ENCODE results near the gene MRPS2.
"Not testable (repeated sequence)": the region's sequence is repeated elsewhere in the genome, so short reads cannot be mapped to it uniquely, and the experiment has no call there.

MRPS2 gene

GRCh38 chr9:135516132-135516860 lies 15.8 kb downstream of the MRPS2 start:
- no peak for DNase-seq (ENCODE audit: low read depth)

- no peak for DNase-seq (ENCODE audit: low read depth)
Measured at GRCh38 chr9:135517407-135517822, 16.9 kb downstream of the MRPS2 start.

GRCh38 chr9:135519179-135519971 lies 18.9 kb downstream of the MRPS2 start:
- no peak for DNase-seq (ENCODE audit: low read depth)

- DNase-seq (ENCODE audit: low read depth) = no peak
Measured at GRCh38 chr9:135520916-135521607, 20.6 kb downstream of the MRPS2 start, which contains the start of gene LCN1. Gene LCN1 (plus strand): TSS chr9:135521440. CDS start chr9:135521498, 58 bp downstream.

GRCh38 chr9:135521608-135522095 lies 21.2 kb downstream of the MRPS2 start:
- DNase-seq (ENCODE audit: low read depth) = no peak

GRCh38 chr9:135522137-135522877 lies 21.8 kb downstream of the MRPS2 start:
- no peak for DNase-seq (ENCODE audit: low read depth)

GRCh38 chr9:135522931-135523330 lies 22.4 kb downstream of the MRPS2 start:
- DNase-seq (ENCODE audit: low read depth) = no peak

GRCh38 chr9:135523521-135524129 lies 23.1 kb downstream of the MRPS2 start:
- no peak for DNase-seq (ENCODE audit: low read depth)

- DNase-seq (ENCODE audit: low read depth) = no peak
Measured at GRCh38 chr9:135524130-135524861, 23.8 kb downstream of the MRPS2 start.

- DNase-seq (ENCODE audit: low read depth) = no peak
Measured at GRCh38 chr9:135525241-135526088, 25.0 kb downstream of the MRPS2 start.

GRCh38 chr9:135526089-135526729 lies 25.7 kb downstream of the MRPS2 start:
- DNase-seq (ENCODE audit: low read depth) = no peak

GRCh38 chr9:135526730-135527571 lies 26.5 kb downstream of the MRPS2 start:
- DNase-seq (ENCODE audit: low read depth) = no peak

GRCh38 chr9:135528842-135529435 lies 28.5 kb downstream of the MRPS2 start:
- DNase-seq (ENCODE audit: low read depth) = not testable (repeated sequence)

- no peak for DNase-seq (ENCODE audit: low read depth)
Measured at GRCh38 chr9:135530146-135530545, 29.7 kb downstream of the MRPS2 start.

GRCh38 chr9:135531096-135531495 lies 30.6 kb downstream of the MRPS2 start:
- no peak for DNase-seq (ENCODE audit: low read depth)

- no peak for DNase-seq (ENCODE audit: low read depth)
Measured at GRCh38 chr9:135533113-135533512, 32.6 kb downstream of the MRPS2 start.

- no peak for DNase-seq (ENCODE audit: low read depth)
Measured at GRCh38 chr9:135533674-135534073, 33.2 kb downstream of the MRPS2 start.

- DNase-seq (ENCODE audit: low read depth) = not testable (repeated sequence)
Measured at GRCh38 chr9:135534192-135534711, 33.8 kb downstream of the MRPS2 start.
